ENCODE data around the gene DGLUCY.

DNA sequence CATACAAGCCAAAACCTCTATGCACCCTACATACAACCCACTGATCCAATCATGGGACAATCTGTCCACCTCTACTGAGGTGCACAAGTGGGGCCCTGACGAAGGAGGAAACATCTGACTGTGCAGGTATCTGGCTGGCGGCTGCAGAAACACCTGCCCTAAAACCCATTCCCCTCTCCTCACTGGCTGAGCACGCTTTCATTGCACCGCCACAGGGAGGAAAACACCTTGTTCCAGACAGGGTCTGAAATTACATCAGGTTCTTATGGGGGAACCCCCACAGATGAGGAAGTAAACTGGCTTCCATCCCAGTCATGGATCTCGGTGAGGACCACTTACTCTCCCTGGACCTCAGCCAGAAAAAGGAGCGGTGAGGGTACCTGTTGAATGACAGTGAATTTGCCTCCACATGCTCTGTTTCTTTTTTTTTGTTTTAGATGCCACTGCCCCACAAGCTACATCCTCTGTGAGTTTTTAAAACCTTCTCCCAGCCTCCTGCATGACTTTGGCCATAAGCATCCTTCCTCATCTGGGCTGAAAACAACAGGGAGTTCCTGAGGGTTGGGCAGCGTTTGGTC, 23.8 kb upstream of the DGLUCY start:
- TF ChIP-seq HCFC1 (IDR thresholded peaks at IDR 0.05; ENCODE audit: low read depth, low read length) (no peak), ZFP36 (IDR thresholded peaks at IDR 0.05; ENCODE audit: borderline replicate concordance, low read depth, low read length, partially characterized antibody) (no peak), HDAC6 (IDR thresholded peaks at IDR 0.05; ENCODE audit: low read depth, low read length) (no peak), KDM5A (IDR thresholded peaks at IDR 0.05; ENCODE audit: borderline replicate concordance, low read length) (no peak), HOXA7 (CRISPR knock-in tag; IDR thresholded peaks at IDR 0.05) (no peak), NFKBIZ (CRISPR knock-in tag; IDR thresholded peaks at IDR 0.05) (no peak), POLR2AphosphoS2 (IDR thresholded peaks at IDR 0.05; ENCODE audit: low read depth, low read length) (no peak), PHF8 (CRISPR knock-in tag; IDR thresholded peaks at IDR 0.05) (no peak)
- TF ChIP-seq, protein P1, sequence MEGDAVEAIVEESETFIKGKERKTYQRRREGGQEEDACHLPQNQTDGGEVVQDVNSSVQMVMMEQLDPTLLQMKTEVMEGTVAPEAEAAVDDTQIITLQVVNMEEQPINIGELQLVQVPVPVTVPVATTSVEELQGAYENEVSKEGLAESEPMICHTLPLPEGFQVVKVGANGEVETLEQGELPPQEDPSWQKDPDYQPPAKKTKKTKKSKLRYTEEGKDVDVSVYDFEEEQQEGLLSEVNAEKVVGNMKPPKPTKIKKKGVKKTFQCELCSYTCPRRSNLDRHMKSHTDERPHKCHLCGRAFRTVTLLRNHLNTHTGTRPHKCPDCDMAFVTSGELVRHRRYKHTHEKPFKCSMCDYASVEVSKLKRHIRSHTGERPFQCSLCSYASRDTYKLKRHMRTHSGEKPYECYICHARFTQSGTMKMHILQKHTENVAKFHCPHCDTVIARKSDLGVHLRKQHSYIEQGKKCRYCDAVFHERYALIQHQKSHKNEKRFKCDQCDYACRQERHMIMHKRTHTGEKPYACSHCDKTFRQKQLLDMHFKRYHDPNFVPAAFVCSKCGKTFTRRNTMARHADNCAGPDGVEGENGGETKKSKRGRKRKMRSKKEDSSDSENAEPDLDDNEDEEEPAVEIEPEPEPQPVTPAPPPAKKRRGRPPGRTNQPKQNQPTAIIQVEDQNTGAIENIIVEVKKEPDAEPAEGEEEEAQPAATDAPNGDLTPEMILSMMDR (CRISPR knock-in tag; IDR thresholded peaks at IDR 0.05): no peak
- TF ChIP-seq, protein P2, sequence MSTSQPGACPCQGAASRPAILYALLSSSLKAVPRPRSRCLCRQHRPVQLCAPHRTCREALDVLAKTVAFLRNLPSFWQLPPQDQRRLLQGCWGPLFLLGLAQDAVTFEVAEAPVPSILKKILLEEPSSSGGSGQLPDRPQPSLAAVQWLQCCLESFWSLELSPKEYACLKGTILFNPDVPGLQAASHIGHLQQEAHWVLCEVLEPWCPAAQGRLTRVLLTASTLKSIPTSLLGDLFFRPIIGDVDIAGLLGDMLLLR (CRISPR knock-in tag; IDR thresholded peaks at IDR 0.05): no peak
- TF ChIP-seq, protein P3, sequence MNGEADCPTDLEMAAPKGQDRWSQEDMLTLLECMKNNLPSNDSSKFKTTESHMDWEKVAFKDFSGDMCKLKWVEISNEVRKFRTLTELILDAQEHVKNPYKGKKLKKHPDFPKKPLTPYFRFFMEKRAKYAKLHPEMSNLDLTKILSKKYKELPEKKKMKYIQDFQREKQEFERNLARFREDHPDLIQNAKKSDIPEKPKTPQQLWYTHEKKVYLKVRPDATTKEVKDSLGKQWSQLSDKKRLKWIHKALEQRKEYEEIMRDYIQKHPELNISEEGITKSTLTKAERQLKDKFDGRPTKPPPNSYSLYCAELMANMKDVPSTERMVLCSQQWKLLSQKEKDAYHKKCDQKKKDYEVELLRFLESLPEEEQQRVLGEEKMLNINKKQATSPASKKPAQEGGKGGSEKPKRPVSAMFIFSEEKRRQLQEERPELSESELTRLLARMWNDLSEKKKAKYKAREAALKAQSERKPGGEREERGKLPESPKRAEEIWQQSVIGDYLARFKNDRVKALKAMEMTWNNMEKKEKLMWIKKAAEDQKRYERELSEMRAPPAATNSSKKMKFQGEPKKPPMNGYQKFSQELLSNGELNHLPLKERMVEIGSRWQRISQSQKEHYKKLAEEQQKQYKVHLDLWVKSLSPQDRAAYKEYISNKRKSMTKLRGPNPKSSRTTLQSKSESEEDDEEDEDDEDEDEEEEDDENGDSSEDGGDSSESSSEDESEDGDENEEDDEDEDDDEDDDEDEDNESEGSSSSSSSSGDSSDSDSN (CRISPR knock-in tag; IDR thresholded peaks at IDR 0.05): no peak
- TF ChIP-seq, protein P4, sequence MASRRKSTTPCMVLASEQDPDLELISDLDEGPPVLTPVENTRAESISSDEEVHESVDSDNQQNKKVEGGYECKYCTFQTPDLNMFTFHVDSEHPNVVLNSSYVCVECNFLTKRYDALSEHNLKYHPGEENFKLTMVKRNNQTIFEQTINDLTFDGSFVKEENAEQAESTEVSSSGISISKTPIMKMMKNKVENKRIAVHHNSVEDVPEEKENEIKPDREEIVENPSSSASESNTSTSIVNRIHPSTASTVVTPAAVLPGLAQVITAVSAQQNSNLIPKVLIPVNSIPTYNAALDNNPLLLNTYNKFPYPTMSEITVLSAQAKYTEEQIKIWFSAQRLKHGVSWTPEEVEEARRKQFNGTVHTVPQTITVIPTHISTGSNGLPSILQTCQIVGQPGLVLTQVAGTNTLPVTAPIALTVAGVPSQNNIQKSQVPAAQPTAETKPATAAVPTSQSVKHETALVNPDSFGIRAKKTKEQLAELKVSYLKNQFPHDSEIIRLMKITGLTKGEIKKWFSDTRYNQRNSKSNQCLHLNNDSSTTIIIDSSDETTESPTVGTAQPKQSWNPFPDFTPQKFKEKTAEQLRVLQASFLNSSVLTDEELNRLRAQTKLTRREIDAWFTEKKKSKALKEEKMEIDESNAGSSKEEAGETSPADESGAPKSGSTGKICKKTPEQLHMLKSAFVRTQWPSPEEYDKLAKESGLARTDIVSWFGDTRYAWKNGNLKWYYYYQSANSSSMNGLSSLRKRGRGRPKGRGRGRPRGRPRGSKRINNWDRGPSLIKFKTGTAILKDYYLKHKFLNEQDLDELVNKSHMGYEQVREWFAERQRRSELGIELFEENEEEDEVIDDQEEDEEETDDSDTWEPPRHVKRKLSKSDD (CRISPR knock-in tag; IDR thresholded peaks at IDR 0.05; ENCODE audit: low read depth): no peak

All from HepG2 (cell line).